GM21723 (cell line): ENCODE measurements around the gene CTSE.
A peak's percentile ranks its signal among the peaks of the same experiment; 100 is the strongest.
"Not testable (repeated sequence)": the region's sequence is repeated elsewhere in the genome, so short reads cannot be mapped to it uniquely, and the experiment has no call there.

Experiments
- ATAC-seq: cut with Tn5 transposase; IDR thresholded peaks from one replicate; pipeline ENCODE4 v1.9.1; 2021; ENCODE audit warnings: mild to moderate bottlenecking, moderate library complexity; ENCODE audit not compliant: unreplicated experiment

The CTSE gene

DNA sequence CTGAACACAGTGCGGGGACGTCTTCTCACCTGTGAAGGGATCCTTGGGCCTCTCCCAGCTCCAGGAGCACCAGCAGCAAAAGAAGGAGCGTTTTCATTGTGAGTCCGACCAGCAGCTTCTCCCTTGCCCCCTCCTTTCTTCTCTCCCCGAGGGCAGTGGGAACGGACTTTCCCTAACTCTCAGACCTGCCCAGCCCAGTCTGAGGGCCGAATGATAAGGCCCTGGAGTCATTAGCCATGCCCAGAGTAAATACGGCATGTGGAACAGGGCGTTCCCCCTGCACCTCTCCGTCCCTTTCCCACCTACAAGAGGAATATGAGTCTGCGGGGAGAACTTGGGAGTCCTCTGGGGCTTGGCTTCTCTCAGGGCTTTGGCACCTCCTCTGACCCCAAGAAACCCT, at the start of gene CTSE:
Gene CTSE (minus strand): TSS at position 201 of the 400 bp plus-strand sequence. CDS start 104 bp downstream, at position 97.
- ATAC-seq, result no peak

- ATAC-seq, result no peak
Observed at GRCh38 chr1:206070627-206071304, 47.1 kb upstream of the CTSE start.

- no peak for ATAC-seq
Observed at GRCh38 chr1:206068314-206068713, 44.6 kb upstream of the CTSE start.

GRCh38 chr1:206067486-206068227, 44.0 kb upstream of the CTSE start:
- ATAC-seq, result no peak

- peak; percentile 91 for ATAC-seq
Observed at GRCh38 chr1:206066479-206067171, 42.9 kb upstream of the CTSE start.

- ATAC-seq, result no peak
Observed at GRCh38 chr1:206065547-206066145, 42.0 kb upstream of the CTSE start.

DNA sequence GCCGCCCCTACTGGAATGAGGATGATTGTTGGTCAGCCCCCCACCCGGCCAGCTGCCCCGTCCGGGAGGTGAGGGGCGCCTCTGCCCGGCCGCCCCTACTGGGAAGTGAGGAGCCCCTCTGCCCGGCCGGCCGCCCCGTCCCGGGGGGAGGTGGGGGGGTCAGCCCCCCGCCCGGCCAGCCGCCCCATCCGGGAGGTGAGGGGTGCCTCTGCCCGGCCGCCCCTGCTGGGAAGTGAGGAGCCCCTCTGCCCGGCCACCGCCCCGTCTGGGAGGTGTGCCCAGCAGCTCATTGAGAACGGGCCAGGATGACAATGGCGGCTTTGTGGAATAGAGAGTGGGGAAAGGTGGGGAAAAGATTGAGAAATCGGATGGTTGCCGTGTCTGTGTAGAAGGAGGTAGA, 40.8 kb upstream of the CTSE start:
- not testable (repeated sequence) for ATAC-seq

DNA sequence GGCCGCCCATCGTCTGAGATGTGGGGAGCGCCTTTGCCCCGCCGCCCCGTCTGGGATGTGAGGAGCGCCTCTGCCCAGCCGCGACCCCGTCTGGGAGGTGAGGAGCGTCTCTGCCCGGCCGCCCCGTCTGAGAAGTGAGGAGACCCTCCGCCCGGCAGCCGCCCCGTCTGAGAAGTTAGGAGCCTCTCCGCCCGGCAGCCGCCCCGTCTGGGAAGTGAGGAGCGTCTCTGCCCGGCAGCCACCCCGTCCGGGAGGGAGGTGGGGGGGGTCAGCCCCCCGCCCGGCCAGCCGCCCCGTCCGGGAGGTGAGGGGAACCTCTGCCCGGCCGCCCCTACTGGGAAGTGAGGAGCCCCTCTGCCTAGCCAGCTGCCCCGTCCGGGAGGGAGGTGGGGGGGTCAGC, 40.3 kb upstream of the CTSE start:
- not testable (repeated sequence) for ATAC-seq

DNA sequence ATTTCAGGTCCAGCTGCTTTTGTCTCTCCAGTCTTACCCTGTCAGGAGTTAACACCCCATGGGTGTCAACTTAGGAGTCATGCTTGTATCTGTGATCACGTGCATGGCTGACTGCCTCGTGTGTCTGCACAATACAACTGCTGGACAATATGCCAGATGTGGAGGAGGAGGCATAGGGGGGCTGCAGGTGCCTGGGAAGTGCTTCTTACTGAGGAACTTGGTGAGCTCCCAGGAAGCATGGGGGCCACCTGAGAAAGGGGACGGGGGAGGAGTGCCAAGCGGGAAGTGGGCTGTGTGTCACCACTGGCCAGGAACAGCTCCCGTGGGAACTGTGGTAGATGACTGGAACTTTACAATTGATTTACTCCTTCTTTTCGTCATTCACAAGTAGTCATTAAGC, 38.8 kb upstream of the CTSE start:
- no peak for ATAC-seq

DNA sequence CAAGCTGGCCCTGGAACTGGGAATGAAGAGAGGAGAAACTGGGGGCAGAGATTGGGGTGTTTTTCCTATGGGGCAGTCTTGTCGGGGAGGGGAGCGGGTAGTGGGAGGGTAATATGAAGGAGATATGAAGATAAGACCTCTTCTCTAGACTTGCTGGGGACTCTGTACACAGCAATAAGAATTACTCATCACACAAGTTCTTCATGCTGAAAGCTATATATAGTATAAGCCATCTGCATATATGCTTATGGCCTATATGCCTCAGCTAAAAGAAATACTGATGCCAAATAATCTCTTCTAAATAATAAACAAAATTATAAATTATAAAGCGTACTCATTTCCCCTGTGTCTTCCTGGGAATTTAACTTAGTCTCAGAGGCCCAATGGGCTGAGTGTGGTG, 37.1 kb upstream of the CTSE start:
- no peak for ATAC-seq

DNA sequence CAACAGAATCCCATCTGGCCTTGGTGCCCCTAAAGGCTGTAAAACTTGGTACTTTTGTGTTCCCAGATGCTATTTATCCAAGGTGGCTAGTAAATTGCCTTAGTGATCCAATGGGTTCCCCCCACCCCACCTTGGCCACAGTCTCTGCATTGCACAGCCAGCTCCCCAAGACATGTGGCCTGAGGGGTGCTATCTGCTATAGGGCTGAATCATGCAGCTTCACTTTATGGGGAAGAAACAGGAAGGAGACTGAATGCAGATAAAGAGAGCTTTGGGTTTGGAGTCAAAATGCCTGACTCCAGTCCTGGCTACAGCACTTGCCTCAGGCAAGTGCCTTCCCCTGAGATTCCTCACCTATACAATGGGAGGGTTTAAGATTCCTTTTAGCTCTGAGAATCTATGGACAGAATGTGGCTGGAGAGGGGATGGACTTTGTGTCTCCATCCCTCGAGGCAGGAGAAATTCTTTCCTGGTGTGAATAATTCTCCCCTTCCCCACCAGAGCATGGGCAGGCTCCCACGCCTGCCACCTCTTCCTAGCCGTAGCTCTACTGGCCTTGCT, 35.7 kb upstream of the CTSE start:
- no peak for ATAC-seq

GRCh38 chr1:206058927-206059292, 35.2 kb upstream of the CTSE start:
- no peak for ATAC-seq

DNA sequence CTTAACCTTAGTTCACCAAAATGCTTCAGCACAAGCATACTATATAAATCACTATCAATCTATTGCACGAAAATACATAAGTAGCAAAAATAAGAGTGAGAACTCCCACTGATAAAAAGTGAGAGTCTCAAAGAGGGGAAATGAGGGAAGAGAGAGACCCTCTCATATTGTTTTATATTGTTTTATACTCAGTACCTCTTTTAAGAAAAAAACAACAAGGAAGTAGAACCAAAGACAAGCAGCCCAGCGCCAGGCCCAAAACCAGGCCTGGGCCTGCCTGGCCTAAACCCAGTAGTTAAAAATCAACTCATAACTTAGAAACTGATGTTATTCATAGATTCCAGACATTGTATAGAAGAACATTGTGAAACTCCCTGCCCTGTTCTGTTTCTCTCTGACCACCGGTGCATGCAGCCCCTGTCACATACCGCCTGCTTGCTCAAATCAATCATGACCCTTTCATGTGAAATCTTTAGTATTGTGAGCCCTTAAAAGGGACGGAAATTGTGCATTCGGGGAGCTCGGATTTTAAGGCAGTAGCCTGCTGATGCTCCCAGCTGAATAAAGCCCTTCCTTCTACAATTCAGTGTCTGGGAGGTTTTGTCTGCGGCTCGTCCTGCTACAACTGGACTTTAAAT, 34.7 kb upstream of the CTSE start:
- not testable (repeated sequence) for ATAC-seq

GRCh38 chr1:206055639-206056323, 32.1 kb upstream of the CTSE start:
- ATAC-seq, result not testable (repeated sequence)

DNA sequence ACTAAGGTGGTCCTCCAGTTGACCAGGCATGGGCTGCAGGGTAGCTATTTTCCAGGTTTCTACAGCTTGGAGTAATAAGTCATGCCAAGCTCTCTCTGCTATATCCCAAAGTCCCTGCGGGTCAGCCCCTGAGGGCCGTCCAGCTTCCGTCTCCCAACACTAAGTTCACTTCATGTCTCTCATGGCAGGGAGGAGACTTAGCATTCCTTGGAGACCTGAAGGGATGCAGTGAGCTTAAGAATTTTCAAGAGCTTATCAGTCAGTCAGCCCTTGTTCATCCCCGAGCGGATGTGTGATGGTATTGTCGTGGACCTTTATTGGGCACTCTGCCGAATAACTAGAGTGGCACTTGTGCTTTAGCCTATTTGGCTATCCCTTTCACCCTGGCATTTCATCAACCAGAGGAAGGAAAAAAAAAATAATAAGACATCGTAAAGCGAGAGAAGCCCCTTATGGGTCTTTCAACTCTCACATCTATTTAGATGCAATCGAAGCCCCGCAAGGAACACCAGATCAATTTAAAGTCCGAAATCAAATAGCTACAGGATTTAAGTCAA, 31.5 kb upstream of the CTSE start:
- ATAC-seq, result not testable (repeated sequence)

DNA sequence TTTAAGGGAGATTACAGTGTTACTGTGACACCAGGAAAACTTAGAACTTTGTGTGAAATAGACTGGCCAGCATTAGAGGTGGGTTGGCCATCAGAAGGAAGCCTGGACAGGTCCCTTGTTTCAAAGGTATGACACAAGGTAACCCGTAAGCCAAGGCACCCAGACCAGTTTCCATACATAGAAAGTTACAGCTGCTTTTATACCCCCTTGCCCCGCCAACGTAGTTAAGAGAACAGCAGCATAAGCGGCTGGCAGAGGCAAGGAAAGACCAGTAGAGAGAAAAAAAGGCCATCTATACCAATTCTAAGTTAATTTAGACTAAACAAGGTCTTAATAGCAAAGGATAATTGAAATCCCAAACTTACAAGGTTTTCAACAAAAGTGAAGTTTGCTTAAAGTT, 29.9 kb upstream of the CTSE start:
- ATAC-seq, result not testable (repeated sequence)

DNA sequence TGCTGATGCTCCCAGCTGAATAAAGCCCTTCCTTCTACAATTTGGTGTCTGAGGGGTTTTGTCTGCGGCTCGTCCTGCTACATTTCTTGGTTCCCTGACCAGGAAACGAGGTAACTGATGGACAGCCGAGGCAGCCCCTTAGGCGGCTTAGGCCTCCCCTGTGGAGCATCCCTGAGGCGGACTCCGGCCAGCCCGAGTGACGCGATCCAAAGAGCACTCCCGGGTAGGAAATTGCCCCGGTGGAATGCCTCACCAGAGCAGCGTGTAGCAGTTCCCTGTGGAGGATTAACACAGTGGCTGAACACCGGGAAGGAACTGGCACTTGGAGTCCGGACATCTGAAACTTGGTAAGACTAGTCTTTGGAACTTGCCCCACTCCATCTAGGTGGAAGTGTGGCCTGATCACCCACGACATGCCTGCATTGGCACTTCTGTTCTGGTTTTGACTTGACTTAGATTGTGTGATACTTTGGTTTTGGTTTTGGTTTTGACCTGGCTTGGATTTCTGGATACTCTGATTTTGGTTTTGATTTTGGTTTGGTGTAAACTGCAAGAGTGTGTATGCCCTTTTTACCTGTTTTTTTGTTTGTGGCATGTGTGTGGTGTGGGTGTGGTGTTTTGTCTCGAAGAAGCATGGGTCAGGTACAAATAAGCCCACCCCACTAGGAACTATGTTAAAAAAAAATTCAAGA, 29.4 kb upstream of the CTSE start, which contains the start of gene RHEX:
Gene RHEX (plus strand): TSS at position 255 of the 692 bp plus-strand sequence. CDS start 44,656 bp downstream, outside the sequence.
- not testable (repeated sequence) for ATAC-seq

DNA sequence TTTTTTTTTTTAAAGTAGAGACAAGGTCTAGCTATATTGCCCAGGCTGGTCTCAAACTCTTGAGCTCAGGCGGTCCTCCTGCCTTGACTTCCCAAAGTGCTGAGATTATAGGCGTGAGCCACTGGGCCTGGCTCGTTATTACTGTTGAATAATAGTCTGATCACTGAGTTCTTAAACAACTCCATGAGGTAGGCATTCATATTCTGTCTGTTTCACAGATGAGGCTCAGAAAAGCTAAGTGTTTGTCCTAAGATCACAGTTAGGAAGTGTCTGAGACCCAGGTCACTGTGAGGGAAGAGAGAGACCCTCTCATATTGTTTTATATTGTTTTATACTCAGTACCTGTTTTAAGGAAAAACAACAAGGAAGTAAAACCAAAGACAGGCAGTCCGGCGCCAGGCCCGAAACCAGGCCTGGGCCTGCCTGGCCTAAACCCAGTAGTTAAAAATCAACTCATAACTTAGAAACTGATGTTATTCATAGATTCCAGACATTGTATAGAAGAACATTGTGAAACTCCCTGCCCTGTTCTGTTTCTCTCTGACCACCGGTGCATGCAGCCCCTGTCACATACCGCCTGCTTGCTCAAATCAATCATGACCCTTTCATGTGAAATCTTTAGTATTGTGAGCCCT, 28.7 kb upstream of the CTSE start:
- ATAC-seq, result not testable (repeated sequence)
